ENCODE data around the gene ROGDI.

GRCh38 chr16:4750896-4751295, 51.5 kb downstream of the ROGDI start:
- TF ChIP-seq CTCF (IDR thresholded peaks at IDR 0.05), result no peak
- TF ChIP-seq POLR2A (IDR thresholded peaks at IDR 0.05), result no peak

Measured in adrenal gland (tissue), 5 donors.